NCI-H2171 treated with DMSO at 0.1 percent for 48 hours (cell line): ENCODE results near the gene ZNF182.
"Not testable (repeated sequence)": the region's sequence is repeated elsewhere in the genome, so short reads cannot be mapped to it uniquely, and the experiment has no call there.

ENCODE experiments used
- DNase-seq: peaks from one replicate; lab custom pipeline; 2025; lab: John Stamatoyannopoulos, UW

Gene ZNF182

GRCh38 chrX:48003758-48004457 is at the start of gene ZNF182:
Gene ZNF182, minus strand, starts transcription at chrX:48003989. Its CDS starts 1,380 bp downstream, at chrX:48002609.
- peak; percentile 91 for DNase-seq

GRCh38 chrX:48046846-48047245 is 43.1 kb upstream of the ZNF182 start:
- DNase-seq: no peak

DNA sequence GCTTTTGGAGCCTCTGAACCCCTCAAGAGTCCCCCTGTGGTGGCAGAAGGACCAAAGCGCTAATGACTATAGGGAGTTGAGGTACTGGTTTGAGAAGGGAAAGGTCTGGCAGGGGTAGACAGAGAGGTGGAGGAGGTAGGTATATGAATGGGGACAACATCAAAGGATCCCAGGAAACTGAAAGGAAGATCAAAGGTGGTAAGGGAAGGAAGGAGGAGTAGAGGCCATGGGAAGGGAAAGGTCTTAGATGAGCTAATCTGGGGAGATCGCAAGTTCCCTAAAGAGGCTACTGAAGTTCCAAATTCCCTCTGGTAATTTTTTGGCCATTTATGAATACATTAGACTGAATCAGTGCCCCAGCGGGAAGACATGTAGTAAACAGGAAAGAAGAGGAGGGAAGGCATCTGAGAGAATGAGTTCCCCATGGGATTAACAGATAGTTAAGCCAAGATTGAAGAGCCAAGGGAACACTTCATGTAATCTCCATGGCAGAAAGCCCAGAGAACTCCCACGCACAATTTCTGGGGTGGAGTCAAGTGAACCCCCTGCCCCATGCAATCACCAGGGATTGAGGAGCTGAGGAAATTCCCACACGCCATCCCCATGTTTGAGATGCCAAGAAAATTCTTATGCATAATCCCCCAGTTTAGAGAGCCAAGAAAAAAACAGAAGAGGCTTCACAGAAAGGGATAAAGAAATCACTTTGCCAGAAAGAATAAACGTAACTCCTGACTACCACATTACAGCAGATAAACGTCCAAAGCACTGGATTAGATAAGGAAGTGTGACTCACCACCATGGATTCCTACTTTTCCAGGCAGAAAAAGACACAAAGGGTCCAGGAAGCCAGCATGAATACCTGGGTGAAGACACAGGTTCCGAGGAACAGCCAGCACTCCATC is 41.9 kb upstream of the ZNF182 start:
- DNase-seq: no peak

DNA sequence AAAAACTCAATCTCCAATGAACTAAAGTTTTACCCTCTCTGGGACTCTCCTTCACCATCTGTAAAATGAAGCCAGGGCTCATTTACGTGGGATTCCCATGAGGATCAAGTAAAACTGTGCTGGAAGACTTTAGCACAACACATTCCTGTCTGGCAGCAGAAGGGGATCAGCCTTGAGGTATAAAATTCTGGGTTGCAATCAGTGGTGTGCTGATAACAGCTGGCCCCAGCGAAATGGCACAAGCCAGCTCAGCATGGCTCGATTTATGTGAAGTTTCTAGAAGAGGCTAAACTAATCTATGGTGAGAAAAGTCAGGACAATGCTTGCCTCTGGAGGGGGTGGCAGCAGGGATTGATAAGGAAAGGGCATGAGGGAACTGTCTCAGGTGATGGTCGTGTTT is 39.3 kb upstream of the ZNF182 start:
- no peak for DNase-seq

- no peak for DNase-seq
Measured at GRCh38 chrX:48035891-48036290, 32.1 kb upstream of the ZNF182 start.

GRCh38 chrX:48030641-48031173 is 26.9 kb upstream of the ZNF182 start:
- DNase-seq: not testable (repeated sequence)

DNA sequence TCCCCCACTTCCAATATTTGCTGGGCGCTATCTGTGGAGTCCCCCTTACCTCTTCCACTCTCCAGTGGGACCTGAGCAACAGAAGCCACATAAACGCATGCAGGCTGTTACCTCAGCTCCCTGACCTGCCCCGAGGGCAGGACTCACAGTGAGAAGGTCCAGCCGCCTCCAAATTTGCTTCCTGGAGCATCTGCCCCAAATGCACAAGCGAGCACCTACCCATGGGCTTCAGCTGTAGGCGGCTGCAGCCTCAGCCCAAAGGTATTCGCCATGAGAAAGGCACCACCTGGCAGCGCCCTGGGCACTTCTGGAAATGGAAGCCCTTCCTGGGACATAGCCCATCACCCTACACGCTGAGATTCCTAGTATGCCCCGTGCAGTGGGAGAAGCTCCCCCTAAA is 26.4 kb upstream of the ZNF182 start:
- no peak for DNase-seq

- DNase-seq: no peak
Measured at GRCh38 chrX:48028091-48028490, 24.3 kb upstream of the ZNF182 start.

DNA sequence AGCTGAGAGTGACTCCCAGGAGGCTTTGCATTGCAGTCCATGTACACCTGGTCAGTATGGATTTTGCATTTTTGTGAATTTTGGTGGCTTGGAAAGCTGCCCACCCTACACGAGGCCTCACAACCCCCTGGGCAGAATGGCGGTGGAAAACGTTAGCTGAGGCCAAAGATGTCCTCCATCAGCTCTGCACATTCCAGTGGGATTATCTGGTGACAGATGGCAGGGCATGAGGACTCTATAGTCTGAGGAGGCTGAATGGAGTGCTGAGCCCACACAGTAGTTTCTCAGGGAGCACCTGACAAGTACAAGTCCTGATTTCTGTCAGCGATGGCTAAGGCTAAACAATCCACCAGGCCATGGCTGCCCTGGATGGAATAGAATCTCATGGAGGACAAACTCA is 23.8 kb upstream of the ZNF182 start:
- not testable (repeated sequence) for DNase-seq

DNA sequence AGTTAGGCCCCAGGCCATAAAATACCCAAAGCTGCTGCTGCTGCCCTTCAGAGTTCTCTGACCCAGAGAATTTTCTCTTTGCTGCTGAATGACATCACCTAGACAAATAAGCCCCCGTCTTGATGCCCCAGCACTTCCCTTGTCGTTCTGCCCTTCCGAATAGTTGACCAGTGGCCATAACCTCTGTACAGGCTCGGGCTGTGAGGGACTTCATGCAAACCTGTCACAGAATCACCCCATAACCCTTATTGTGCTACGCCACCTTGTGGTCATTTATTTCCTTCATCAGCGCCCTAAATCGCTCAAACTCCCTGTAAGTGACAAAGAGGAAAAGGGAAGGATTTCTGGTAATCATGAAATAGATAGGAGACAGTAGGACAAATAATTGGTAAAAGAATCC is 21.8 kb upstream of the ZNF182 start:
- peak; percentile 15 for DNase-seq

DNA sequence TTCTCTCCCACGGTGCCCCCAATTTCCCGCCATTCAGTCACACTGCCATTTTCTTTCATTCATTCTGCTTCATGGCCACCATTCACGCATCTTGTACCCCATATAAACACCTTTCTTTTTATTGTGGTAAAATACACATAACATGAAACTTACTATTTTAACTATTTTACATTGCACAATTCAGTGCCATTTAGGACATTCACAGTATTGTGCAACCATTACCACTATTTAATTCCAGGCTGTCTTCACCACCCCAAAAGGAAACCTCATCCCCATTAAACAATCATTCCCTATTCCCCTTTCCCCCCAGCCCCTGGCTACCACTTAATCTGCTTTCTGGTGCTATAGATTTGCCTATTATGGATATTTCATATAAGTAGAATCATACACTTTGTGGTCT is 18.9 kb upstream of the ZNF182 start:
- no peak for DNase-seq

DNA sequence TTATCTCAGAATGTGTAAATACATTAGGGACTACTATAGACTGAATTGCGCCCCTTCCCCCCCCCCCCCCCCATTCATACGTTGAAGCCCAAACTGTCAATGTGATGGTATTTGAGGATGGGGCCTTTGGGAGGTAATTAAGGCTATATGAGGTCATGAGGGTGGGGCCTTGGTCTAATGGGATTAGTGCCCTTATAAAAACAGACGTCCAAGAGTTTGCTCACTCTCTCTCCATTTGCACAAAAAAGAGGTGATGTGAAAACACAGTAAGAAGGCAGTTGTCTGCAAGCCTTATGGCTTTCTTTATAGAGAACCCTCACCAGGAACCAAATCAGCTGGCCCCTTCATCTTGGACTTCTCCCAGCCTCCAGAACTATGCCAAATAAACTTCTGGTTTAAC is 18.3 kb upstream of the ZNF182 start:
- no peak for DNase-seq

- DNase-seq: peak; percentile 80
Measured at GRCh38 chrX:48021026-48021900, 17.5 kb upstream of the ZNF182 start.

DNA sequence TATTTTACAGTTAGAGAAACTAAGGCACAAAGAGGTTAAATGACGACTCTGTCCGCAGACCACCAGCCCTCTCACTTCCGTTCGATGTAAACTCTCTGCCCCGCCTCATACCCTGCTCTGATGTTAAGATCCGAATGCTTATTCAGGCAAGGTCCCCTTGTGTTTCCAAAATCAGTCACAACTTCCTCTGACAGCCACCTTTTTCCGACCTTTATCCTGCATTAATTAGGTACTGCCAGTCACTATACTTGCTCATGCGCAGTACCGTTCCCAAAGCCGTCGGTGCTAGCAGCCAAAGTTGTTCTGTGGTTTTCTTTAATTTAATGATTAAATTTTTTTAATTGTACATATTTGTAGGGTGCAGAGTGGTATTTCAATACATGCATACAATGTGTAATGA is 16.7 kb upstream of the ZNF182 start:
- DNase-seq: not testable (repeated sequence)

DNA sequence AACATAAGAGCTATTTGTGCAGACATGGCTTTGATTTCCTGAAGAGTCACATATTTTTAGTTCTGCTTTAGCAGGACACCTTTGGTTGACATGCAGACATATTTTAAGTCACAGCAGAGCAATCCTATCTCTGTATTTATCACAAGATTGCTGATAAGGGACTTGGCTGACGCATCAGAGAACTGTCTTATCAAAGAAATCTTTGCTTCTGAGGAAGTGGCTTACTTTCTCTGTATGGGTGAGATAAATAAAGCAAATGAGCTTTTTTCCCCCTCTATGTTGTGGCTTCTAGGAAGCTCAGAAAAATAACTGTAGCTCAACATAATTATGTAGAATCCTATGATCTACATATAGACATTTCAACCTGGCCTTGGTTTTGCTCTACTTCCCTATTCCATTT is 16.1 kb upstream of the ZNF182 start:
- not testable (repeated sequence) for DNase-seq

DNA sequence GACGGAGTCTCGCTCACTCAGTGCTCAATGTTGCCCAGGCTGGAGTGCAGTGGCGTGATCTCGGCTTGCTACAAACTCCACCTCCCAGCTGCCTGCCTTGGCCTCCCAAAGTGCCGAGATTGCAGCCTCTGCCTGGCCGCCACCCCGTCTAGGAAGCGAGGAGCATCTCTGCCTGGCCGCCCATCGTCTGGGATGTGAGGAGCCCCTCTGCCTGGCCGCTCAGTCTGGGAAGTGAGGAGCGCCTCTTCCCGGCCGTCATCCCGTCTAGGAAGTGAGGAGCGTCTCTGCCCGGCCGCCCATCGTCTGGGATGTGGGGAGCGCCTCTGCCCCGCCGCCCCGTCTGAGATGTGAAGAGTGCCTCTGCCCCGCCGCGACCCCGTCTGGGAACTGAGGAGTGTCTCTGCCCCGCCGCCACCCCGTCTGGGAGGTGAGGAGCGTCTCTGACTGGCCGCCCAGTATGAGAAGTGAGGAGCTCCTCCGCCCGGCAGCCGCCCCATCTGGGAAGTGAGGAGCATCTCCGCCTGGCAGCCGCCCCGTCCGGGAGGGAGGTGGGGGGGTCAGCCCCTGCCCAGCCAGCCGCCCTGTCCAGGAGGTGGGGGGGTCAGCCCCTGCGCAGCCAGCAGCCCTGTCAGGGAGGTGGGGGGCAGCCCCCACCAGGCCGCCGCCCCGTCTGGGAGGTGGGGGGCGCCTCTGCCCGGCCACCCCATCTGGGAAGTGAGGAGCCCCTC is 13.0 kb upstream of the ZNF182 start:
- not testable (repeated sequence) for DNase-seq

- DNase-seq: not testable (repeated sequence)
Measured at GRCh38 chrX:48009445-48009960, 5.7 kb upstream of the ZNF182 start.

DNA sequence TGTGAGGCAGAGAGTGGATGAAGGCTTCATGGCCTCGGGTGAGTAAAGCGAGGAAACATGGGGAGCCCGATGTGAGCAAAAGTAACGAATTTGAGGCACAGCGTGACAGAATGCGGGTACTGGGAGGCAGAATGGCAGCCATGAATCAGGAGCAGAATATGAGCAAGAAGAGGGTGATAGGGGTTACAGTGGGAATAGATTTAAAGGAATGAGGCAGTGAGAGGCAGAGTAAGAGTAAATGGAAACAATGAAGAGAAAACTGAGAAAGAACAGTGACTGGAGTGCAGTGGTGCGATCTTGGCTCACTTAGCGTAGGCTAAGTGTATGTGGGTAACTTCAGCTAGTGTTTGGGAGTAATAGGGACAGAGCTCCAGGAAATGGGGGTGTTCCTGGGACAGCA is 2.9 kb upstream of the ZNF182 start, which contains the start of gene SPACA5:
Gene SPACA5 (plus strand): TSS at position 301 of the 400 bp plus-strand sequence. CDS start 815 bp downstream, outside the sequence.
- DNase-seq: not testable (repeated sequence)

- DNase-seq: peak; percentile 0
Measured at GRCh38 chrX:48003367-48003757, 427 bp downstream of the ZNF182 start.

GRCh38 chrX:48002929-48003328 is 860 bp downstream of the ZNF182 start:
- no peak for DNase-seq

DNA sequence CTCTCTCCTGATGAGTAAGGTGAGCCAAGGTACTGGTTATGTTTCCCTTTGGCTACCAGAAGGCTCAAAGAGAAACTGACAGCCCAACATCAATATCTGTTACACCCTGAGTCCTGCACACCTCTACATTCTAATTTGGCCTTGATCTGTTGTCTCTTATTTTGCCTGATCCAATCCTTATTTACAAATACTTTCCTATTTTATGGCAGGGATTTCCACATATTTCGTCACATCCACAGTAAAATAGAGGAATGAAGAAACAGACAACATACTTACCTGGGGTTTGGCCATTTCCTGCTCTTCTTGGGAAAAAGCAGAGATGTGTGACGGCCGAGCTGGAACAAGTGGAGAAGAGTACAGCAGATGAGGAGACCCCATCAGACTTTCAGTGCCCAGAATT is 1.5 kb downstream of the ZNF182 start:
- no peak for DNase-seq
